Peyer's patch (tissue), 4 donors: ENCODE data around the gene NAV2. TPM values are rescaled to one million over a fixed set of nuclear protein-coding genes. Genes with fewer than 3 reads are reported as not detected.

Experiments used
- DNase-seq, 3 donors: peaks; one replicate each; pipeline ENCODE4 v3.0.0-alpha.2; 2017 to 2019
- H3K27ac ChIP-seq, 4 donors: fragments of 200-600 bp; sonication (generic); one replicate each; pipeline ENCODE4 v1.5.1; 2016 to 2019
- H3K27me3 ChIP-seq, 2 donors: fragments of 200-600 bp; sonication (generic); one replicate each; pipeline ENCODE4 v1.5.1; 2019
- H3K36me3 ChIP-seq, 3 donors: fragments of 200-600 bp; sonication (generic); one replicate each; pipeline ENCODE4 v1.5.1; 2016 to 2019
- H3K4me1 ChIP-seq, 4 donors: fragments of 200-600 bp; sonication (generic); one replicate each; pipeline ENCODE4 v1.5.1; 2016 to 2019
- H3K4me3 ChIP-seq, 4 donors: fragments of 200-600 bp; sonication (generic); 1 replicate in 3 of 4; 2 replicates in 1 of 4; pipeline ENCODE4 v1.5.1; 2016 to 2019; ENCODE audit warnings: mild to moderate bottlenecking in 1 of 4
- H3K9me3 ChIP-seq, 4 donors: fragments of 200-600 bp; sonication (generic); one replicate each; pipeline ENCODE4 v1.5.1; 2016 to 2019; ENCODE audit warnings: mild to moderate bottlenecking in 1 of 4
- CTCF ChIP-seq, 6 experiments: fragments of 450-650 bp in 4 of 6; fragments of 200-600 bp in 2 of 6; sonication (generic) in 1 of 6; IDR thresholded peaks; one replicate each; pipeline ENCODE4 v1.5.1; 2017 to 2019; ENCODE audit warnings: antibody characterized with exemption in 6 of 6, mild to moderate bottlenecking in 3 of 6, moderate library complexity in 1 of 6
- POLR2A ChIP-seq, 2 donors: fragments of 450-650 bp; IDR thresholded peaks; one replicate each; pipeline ENCODE4 v1.5.1; 2017; ENCODE audit warnings: antibody characterized with exemption in 2 of 2, mild to moderate bottlenecking in 2 of 2, moderate library complexity in 2 of 2
- total RNA-seq, 4 donors: library from RNA; depleted of rRNA; stranded (reverse); fragments of >200 nt; gene quantifications; one replicate each; pipeline ENCODE4 v1.1.0, GENCODE V29; 2016

Gene NAV2
- total RNA-seq, 4 donors from 2014 or later: 6.0 to 48.7 (median 20.1) TPM

GRCh38 chr11:20158597-20159257 is 446.1 kb downstream of the NAV2 start:
- Histone ChIP-seq H3K36me3 (no peaks in the 10 kb centered on the region), H3K27me3 (peaks cover 3 to 67% of the 10 kb centered on the region in 2 donors)

GRCh38 chr11:20159466-20160381 is 447.1 kb downstream of the NAV2 start:
- Histone ChIP-seq H3K36me3 (no peaks in the 10 kb centered on the region), H3K4me1 (peaks cover 0 to 26% (median 0%) of the 10 kb centered on the region in 4 donors), H3K4me3 (no peak overlapping the region), H3K27ac (no peak overlapping the region), H3K9me3 (peaks cover 0 to 8% (median 0%) of the 10 kb centered on the region in 4 donors), H3K27me3 (peaks cover 3 to 77% of the 10 kb centered on the region in 2 donors)
- TF ChIP-seq POLR2A (IDR thresholded peaks at IDR 0.05) (no peak), CTCF (IDR thresholded peaks at IDR 0.05) (no peak)
- no peak for DNase-seq

More at GRCh38 chr11:20158597-20159257, 446.1 kb downstream of the NAV2 start:
- Histone ChIP-seq H3K4me1 (peaks cover 0 to 26% (median 0%) of the 10 kb centered on the region in 4 donors), H3K4me3 (no peak overlapping the region), H3K9me3 (peaks cover 0 to 8% (median 0%) of the 10 kb centered on the region in 4 donors), H3K27ac (no peak overlapping the region)
- TF ChIP-seq CTCF (IDR thresholded peaks at IDR 0.05) (no peak), POLR2A (IDR thresholded peaks at IDR 0.05) (no peak)
- DNase-seq: no peak

GRCh38 chr11:20160425-20161229 is 448.0 kb downstream of the NAV2 start, which contains the start of gene DBX1:
Gene DBX1 (minus strand): TSS chr11:20160475. CDS start chr11:20160324, 151 bp downstream.
- Histone ChIP-seq H3K27ac (no peak within 1 kb of the TSS), H3K9me3 (peaks cover 0 to 8% (median 0%) of the 10 kb centered on the region in 4 donors), H3K4me1 (peaks cover 0 to 26% (median 0%) of the 10 kb centered on the region in 4 donors), H3K4me3 (no peak within 1 kb of the TSS), H3K36me3 (no peaks in the 10 kb centered on the region), H3K27me3 (peaks cover 3 to 81% of the 10 kb centered on the region in 2 donors)
- DNase-seq: no peak
- TF ChIP-seq POLR2A (IDR thresholded peaks at IDR 0.05): no peak
- no peak for TF ChIP-seq CTCF (IDR thresholded peaks at IDR 0.05)

- Histone ChIP-seq H3K4me1 (peaks cover 0 to 23% (median 0%) of the 10 kb centered on the region in 4 donors), H3K4me3 (no peak overlapping the region), H3K27me3 (peaks cover 3 to 74% of the 10 kb centered on the region in 2 donors), H3K36me3 (no peaks in the 10 kb centered on the region), H3K27ac (no peak overlapping the region), H3K9me3 (peaks cover 0 to 6% (median 0%) of the 10 kb centered on the region in 4 donors)
- DNase-seq: no peak
- TF ChIP-seq CTCF (IDR thresholded peaks at IDR 0.05): no peak
- TF ChIP-seq POLR2A (IDR thresholded peaks at IDR 0.05): no peak
Observed at GRCh38 chr11:20161230-20161918, 448.7 kb downstream of the NAV2 start.
